Measurements from ENCODE around the gene R3HDM2.

The R3HDM2 gene

DNA sequence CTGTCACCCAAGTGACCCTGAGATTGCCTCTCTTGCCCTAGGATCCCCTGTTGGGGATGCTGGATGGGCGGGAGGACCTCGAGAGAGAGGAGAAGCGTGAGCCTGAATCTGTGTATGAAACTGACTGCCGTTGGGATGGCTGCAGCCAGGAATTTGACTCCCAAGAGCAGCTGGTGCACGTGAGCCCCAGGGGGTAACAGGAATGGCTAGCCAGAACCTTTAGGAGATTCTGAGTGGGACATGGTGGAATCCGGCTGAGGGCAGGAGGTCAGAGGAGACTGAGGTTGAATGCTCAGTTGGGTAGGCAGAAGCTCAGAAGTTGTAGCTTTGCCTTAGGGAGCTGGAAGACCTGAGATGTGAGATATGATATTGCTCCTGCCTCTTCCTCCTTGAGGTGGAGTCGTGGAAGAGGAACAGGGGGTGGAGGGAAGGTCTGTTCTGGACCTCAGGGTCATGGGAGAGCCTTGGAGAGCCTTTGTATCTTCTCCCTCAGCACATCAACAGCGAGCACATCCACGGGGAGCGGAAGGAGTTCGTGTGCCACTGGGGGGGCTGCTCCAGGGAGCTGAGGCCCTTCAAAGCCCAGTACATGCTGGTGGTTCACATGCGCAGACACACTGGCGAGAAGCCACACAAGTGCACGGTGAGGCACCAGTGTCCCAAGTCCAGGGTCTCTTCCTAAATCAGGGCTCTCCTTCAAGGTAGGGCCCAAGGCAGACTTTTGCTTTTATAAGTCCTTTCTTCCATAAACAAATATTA is 35.1 kb upstream of the R3HDM2 start:
- DNase-seq = no peak

DNA sequence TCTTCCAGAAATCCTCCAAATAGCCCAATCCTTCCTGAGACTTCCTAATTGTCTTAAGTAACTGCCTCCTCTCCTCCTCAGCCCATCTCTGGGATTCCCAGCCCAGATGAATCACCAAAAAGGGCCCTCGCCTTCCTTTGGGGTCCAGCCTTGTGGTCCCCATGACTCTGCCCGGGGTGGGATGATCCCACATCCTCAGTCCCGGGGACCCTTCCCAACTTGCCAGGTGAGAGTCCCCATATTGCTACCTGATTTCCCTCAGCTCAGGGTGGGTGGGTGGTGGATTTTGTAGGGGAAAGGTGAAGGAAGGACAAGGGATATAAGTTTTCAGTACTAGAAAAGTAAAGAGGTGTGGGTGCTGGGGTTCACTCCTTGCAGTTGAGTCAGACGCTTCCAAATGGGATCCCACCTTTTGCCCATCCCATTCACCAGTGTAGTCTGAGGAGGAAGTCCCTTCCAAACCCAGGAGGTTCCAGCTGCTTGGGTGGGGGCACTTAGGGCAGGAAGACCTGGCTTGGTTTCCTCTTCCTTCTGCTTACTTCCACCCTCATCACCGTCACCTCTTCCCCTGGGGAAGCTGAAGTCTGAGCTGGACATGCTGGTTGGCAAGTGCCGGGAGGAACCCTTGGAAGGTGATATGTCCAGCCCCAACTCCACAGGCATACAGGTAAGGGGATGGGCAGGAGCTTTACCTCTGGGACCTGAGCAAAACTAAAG is 34.3 kb upstream of the R3HDM2 start:
- no peak for DNase-seq

DNA sequence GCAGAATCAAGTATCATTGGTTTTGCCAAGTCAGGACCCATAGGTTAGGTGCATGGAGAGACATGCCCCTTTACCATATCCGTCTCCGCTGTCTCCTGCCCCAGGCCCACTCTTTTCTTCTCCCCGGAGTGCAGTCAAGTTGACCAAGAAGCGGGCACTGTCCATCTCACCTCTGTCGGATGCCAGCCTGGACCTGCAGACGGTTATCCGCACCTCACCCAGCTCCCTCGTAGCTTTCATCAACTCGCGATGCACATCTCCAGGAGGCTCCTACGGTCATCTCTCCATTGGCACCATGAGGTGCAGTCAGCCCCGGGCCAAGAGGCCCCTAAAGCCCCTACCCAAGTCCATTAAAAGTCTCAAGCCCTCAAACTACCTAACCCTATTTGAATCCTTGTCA is 33.7 kb upstream of the R3HDM2 start:
- DNase-seq = no peak

DNA sequence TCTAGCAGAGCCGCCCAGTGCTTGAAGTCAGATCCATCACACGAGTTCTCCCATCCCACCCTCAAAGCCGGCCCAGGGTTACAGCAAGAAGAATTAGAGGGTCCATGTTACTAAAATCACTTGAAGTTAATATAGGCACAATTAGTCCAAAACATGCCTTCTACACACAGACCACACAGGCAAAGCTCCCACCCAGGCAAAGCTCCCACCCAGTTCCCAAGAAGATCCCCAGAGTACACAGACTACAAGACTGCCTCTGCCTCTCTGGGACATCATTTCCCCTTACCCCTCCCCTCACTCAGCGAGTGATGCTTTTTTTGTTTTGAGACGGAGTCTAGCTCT is 32.0 kb upstream of the R3HDM2 start:
- no peak for DNase-seq

DNA sequence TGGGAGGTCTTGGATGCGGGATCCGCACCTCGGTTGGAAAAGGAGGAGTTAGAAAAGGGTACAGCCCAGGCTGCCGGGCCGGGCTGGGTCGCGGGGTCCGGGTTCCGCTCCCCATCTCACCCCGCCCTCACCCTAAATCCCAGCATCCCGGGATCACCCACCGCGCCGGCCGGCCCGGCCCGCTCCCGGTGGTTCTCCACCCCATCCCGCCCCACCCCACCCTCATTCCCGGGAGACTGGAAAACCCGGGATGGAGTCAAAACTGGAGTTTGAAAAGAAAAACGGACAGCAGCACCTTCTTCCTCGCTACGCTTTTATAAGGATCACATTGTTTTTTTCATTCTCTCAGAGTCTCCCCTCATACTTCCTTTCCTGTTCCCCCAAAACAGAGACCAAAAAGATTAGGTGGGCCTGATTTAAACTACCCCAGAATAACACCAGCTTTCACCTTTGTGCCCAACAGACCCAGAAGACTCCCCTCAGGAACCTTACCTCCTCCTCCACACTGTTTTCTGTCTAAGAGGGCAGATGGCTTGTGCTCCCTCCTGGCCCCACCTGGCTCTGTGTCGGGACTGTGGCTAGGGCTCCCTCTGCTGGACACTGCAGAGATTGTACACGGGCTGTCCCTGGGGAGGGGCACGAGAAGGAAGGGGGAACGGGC is 31.5 kb upstream of the R3HDM2 start:
- peak; percentile 93 for DNase-seq

DNA sequence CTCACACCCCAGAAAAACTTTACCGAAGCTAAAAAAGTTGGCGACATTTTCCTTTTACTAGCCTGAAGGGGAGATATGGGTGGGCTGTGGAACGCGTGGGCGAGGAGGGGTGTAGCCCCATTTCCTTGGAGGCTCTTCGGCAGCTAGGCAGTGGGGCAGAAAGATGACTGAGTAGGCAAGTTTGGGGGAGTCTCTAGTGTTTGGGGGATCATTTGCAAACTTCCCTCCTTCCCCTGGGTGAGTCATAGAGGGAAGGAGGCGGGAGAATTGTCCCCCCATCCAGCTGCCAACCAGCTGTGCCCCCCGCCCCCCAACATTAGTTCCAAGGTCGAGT is 31.0 kb upstream of the R3HDM2 start:
- DNase-seq = peak; percentile 42 to 50

DNA sequence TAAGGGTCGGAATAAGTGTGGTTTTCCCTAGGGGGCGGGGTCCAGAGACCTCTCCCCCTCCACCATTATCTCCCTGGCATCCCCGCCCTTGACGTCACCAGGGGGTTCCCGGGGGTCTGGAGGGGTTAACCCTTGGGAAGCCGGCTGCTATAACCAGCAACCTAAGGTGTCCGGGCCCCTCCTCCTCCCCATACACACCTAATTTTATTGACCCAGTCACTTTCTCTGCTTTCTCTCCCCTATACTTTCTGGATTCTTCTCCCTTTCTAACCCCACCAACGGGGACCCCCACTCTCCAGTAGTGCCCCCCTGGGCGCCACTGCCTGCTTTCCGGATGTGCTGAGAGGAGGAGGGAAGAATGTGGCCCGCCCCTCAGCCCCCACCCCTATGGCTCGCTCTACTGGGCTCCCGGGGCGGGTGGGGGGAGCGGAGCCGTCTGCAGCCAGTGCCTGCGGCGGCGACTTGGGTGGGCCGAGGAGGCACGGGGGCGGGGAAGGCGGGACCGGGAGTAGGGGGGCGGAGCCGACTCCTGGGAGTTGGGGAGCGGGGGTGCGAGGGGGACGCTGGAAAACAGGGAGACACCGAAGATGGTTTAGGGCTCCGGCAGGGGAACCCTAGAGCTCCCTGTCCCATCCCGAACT is 30.6 kb upstream of the R3HDM2 start:
- DNase-seq = peak; percentile 49 to 64

DNA sequence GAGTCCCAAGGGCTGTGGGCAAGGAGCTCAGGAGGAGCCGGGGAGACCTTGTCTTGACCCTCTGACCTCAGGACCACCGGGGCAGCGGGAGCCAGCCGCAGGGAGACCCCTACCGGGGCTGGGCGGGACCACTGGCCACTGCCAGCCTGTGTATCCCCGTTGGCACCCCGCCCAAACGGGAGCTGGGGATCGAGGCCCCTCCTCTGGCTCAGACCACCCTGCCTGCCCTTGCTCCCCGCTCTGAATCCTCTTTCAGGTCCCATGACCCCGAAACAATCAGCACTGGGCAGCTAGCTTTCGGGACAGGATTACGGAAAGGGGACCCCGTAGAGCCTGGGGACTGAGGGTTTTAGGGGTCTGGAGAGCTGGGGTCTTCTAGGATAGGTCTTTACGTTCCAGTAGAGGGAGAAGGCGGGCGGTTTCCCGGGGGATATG is 30.0 kb upstream of the R3HDM2 start:
- DNase-seq = peak in 1 of 2 experiments; percentile 37

DNA sequence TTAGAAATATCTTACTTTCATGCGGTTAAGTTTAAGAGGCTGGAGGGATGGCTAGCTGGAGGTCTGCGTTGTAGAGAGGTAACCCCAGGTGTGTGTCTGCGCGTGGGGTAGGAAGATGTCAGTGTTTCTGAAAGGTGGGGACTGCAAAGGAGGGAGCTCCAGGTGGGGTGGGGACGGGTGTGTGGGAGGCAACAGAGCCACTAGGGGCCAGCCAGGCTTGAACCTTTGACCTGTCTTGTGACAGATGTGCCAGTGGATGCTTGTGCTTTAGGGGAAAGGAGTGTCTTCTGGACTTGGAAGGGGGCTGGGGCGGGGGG is 29.6 kb upstream of the R3HDM2 start:
- no peak for DNase-seq

DNA sequence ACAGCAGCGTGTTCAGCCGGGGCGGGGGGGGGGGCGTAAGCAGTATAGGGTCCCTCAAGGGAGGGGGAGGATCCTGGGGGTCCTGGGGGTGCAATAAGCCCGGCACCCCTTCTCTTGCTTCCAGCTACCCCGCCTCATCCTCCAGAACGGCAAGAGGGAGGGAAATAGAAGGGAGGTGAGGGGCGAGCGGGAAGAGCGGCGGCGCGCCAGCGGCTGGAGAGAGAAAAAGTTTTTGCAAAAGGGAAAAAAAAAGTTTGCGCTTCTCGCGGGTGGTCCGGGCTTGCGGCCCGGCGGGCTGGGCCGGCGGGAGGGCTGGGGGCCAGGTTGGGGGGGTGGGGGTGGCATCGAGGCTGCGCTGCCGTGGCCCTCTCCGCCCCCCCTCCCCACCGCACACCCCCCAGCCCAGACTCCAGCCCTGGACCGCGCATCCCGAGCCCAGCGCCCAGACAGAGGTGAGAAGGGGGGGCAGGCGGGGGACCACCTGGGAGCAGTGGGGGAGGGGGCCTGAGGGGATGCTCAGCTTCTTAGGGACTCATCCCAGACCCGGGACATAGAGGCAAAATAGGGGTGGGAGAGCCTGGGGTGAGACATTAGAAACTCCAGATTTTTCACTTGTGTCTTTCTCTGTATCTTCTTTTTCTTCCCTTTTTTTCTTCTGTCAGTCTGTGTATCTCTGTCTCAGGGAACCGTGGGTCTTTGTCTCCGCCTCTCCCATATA is 29.1 kb upstream of the R3HDM2 start, which contains the start of gene GLI1:
TSS of gene GLI1 (plus strand) at position 36 of the 718 bp plus-strand sequence. CDS start 3,907 bp downstream, outside the sequence.
- no peak for DNase-seq

DNA sequence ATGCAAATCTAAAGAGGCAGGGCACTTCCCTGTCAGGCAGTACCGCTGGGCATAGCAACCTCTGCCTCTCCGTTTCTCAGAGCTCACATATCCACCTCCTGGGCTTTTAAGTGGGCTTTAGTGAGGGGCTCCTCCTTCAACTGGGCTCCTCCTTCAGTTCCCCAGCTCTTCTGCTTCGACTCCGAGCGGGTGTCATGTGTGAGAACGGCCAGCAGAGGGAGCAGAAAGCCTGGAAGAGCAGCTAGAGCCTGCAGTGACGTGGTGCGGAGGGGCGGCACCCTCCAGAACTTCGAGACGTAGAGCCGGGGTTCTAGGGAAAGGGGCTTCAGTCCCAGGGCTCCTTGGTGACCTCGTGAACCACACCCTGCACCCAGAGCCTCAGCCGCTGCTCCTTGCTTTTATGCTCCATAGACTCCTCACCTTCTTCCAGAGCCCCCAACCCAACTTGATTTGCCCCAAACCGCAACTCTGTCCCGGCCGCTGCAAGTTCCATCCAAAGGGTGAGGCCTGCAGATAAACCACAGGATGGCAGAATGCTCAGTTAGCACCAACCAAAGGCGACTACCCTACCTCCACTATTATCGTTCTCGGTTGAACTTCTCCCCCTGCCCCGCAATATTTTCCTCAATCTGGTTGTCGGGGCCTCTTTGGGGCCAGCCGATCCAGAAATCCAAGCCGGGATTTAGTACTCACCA is 28.4 kb upstream of the R3HDM2 start:
- DNase-seq = peak; percentile 97 to 98

DNA sequence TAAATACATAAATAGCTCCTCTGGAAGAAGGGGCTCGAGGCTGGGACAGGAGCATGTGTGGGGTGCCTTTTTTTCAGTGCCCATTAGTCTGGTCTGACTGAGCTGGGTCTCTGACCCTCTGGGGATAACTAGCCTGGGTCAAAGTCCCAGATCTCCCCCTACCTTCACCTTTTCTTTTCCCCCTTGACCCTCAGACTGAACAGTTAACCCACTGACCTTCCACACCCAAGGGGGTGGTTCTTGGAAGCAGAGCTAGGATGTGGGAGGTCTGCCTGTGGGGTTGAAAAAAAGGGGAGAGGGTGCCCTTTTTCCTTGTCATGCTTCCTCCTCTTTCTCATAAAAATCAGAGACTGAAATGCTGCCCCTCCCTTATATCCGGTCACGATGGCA is 27.8 kb upstream of the R3HDM2 start:
- DNase-seq = no peak

DNA sequence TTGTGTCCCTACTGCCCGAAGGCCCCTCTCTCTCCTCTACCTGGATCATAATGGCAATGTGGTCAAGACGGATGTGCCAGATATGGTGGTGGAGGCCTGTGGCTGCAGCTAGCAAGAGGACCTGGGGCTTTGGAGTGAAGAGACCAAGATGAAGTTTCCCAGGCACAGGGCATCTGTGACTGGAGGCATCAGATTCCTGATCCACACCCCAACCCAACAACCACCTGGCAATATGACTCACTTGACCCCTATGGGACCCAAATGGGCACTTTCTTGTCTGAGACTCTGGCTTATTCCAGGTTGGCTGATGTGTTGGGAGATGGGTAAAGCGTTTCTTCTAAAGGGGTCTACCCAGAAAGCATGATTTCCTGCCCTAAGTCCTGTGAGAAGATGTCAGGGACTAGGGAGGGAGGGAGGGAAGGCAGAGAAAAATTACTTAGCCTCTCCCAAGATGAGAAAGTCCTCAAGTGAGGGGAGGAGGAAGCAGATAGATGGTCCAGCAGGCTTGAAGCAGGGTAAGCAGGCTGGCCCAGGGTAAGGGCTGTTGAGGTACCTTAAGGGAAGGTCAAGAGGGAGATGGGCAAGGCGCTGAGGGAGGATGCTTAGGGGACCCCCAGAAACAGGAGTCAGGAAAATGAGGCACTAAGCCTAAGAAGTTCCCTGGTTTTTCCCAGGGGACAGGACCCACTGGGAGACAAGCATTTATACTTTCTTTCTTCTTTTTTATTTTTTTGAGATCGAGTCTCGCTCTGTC is 26.1 kb upstream of the R3HDM2 start:
- no peak for DNase-seq

DNA sequence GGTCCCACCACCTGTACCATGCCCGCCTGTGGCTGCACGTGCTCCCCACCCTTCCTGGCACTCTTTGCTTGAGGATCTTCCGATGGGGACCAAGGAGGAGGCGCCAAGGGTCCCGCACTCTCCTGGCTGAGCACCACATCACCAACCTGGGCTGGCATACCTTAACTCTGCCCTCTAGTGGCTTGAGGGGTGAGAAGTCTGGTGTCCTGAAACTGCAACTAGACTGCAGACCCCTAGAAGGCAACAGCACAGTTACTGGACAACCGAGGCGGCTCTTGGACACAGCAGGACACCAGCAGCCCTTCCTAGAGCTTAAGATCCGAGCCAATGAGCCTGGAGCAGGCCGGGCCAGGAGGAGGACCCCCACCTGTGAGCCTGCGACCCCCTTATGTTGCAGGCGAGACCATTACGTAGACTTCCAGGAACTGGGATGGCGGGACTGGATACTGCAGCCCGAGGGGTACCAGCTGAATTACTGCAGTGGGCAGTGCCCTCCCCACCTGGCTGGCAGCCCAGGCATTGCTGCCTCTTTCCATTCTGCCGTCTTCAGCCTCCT is 25.4 kb upstream of the R3HDM2 start:
- DNase-seq = peak; percentile 67

DNA sequence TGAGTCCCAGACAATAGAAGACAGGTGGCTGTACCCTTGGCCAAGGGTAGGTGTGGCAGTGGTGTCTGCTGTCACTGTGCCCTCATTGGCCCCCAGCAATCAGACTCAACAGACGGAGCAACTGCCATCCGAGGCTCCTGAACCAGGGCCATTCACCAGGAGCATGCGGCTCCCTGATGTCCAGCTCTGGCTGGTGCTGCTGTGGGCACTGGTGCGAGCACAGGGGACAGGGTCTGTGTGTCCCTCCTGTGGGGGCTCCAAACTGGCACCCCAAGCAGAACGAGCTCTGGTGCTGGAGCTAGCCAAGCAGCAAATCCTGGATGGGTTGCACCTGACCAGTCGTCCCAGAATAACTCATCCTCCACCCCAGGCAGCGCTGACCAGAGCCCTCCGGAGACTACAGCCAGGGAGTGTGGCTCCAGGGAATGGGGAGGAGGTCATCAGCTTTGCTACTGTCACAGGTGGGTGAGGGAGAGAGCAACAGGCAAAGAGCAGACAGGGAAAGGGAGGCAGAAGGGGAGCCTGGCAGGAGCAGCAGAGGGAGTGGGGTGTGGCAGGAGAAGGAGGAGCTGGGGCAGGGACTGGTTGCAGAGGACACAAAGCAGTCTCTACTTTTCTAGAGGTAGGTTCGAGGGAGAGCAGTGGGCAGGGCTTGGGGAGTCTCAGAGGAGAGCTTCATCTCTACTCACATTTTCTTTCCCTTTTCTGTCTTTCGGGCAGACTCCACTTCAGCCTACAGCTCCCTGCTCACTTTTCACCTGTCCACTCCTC is 24.7 kb upstream of the R3HDM2 start:
- DNase-seq = no peak

DNA sequence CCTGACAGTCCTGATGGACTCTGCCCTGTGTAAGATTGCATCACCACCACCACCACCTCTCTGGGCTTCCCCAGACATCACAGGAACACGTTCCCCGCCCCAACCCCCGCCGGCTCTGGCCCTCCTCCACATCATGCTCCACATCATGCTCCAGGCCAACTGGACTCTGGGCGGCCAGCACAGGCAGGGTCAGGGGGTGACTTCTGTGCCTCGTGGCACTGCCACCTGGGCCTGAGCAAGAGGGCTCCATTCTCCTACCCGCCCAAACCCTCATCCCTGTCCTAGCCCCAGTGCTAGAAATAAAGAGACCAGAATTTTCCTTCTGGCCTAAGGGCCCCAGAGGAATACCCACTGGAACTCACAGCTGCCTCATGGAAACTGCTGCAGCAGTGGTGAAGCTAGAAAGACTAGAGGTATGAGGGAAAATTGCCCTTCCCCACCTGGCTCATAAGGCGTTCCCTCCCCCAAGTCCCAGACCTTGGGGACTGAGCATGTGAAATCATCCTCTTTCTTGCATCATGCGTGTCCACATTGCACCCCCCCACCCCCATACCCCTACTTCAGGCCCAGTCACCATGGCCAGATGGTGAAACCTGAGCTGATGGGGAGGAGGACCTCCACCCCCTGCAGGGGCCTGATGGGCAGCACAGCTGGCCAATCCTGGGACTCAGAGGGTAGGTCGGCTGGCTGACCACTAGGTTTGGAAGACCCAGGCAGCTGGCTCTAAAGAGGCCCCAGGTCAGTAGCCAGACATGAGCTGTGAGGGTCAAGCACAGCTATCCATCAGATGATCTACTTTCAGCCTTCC is 23.9 kb upstream of the R3HDM2 start, which contains the start of gene INHBE:
TSS of gene INHBE (plus strand) at position 742 of the 808 bp plus-strand sequence. CDS start 230 bp downstream, outside the sequence.
- DNase-seq = no peak

DNA sequence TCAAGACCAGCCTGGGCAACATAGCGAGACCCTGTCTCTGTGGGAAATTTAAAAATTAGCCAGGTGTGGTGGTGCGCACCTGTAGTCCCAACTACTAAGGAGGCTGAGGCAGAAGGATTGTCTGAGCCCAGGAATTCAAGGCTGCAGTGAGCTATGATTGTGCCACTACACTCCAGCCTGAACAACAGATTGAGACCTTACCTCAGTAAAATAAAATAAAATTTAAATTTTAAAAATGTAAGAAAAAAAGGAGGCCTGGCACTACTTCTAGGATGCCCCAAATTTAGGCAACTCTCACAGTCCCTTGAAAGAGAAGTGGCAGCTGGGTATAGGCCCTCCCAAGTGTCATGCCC is 23.3 kb upstream of the R3HDM2 start:
- DNase-seq = no peak

DNA sequence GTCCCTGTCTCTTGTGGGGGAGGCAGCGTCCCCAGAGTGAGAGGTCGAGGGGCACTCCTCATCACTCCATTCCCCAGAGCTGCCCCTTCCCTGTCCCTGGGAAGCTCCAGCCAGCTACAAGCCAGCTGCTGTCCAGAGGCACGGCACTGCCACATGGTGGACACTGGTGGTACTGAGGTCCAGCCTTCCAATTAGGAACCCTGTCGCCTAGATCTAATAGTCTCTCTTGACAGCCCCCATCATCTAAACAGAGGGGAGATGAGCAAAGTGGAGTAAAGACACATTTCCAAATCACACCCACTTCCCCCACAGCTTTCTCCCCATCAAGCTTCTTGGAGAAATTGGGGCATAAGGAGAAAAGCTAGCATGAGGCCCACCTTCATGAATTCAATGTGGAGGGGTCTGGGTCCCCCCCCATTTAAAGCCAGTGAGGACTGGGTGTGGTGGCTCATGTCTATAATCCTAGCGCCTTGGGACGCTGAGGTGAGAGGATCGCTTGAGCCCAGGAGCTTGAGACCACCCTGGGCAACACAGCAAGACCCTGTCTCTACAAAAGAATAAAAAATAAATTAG is 22.2 kb upstream of the R3HDM2 start:
- DNase-seq = peak; percentile 76 to 81

Measured in activated T-cell treated with anti-CD3 and anti-CD28 coated beads, Interleukin-2, amount 50 U/mL, for 48 hours (primary cell).